DMS153 treated with DMSO at 0.1 percent for 48 hours (cell line): ENCODE data around the gene GPR17.

ENCODE experiments used
- DNase-seq: peaks from one replicate; lab custom pipeline; 2025; ENCODE audit not compliant: unreplicated experiment; lab: John Stamatoyannopoulos, UW

Gene GPR17

GRCh38 chr2:127645395-127646291 lies at the start of gene GPR17:
GPR17 (plus strand) TSS chr2:127646153; CDS start chr2:127650736, 4,583 bp downstream.
- DNase-seq, result no peak

- no peak for DNase-seq
Observed at GRCh38 chr2:127596311-127597045, 49.5 kb upstream of the GPR17 start.

GRCh38 chr2:127597046-127597983 lies 48.6 kb upstream of the GPR17 start:
- no peak for DNase-seq

- no peak for DNase-seq
Observed at GRCh38 chr2:127597984-127598380, 48.0 kb upstream of the GPR17 start.

GRCh38 chr2:127598711-127599110 lies 47.2 kb upstream of the GPR17 start:
- DNase-seq, result no peak

GRCh38 chr2:127599211-127599610 lies 46.7 kb upstream of the GPR17 start:
- DNase-seq, result no peak

GRCh38 chr2:127604986-127605385 lies 41.0 kb upstream of the GPR17 start:
- DNase-seq, result no peak

- no peak for DNase-seq
Observed at GRCh38 chr2:127605691-127606263, 40.2 kb upstream of the GPR17 start.

- no peak for DNase-seq
Observed at GRCh38 chr2:127606625-127607398, 39.1 kb upstream of the GPR17 start.

GRCh38 chr2:127607399-127607908 lies 38.5 kb upstream of the GPR17 start:
- no peak for DNase-seq

GRCh38 chr2:127608061-127609030 lies 37.6 kb upstream of the GPR17 start:
- DNase-seq, result no peak

- no peak for DNase-seq
Observed at GRCh38 chr2:127609031-127609751, 36.8 kb upstream of the GPR17 start.

- no peak for DNase-seq
Observed at GRCh38 chr2:127609818-127610217, 36.1 kb upstream of the GPR17 start.

- DNase-seq, result no peak
Observed at GRCh38 chr2:127610561-127610960, 35.4 kb upstream of the GPR17 start.

GRCh38 chr2:127611076-127611925 lies 34.7 kb upstream of the GPR17 start:
- DNase-seq, result no peak

- DNase-seq, result no peak
Observed at GRCh38 chr2:127612111-127612822, 33.7 kb upstream of the GPR17 start.
